Measurements from ENCODE around the gene NAA38. TPM values are rescaled to one million over a fixed set of nuclear protein-coding genes. Genes with fewer than 3 reads are reported as not detected.
"Not testable (repeated sequence)": the region's sequence is repeated elsewhere in the genome, so short reads cannot be mapped to it uniquely, and the experiment has no call there.

NAA38 gene
- total and polyA plus RNA-seq, 7 experiments from 2014 or later = 22.1 to 132 (median 30.3) TPM

GRCh38 chr17:7875804-7876370 is 18.5 kb upstream of the NAA38 start:
- H3K27ac ChIP-seq (ENCODE audit: low read depth, low read length) = no peak overlapping the region
- no peaks in the 10 kb centered on the region for H3K27me3 ChIP-seq (ENCODE audit: control insufficient read depth in 2 of 2, insufficient read depth in 2 of 2, low read length in 2 of 2)
- POLR2A ChIA-PET = interaction anchor here (0.6 to 1.5 kb wide), 4 partner anchors 9 to 375 kb away, joined by 3 to 10 read pairs (median 6); no protein-coding TSS in a partner anchor
- Mint-ChIP-seq H3K4me1 (peaks cover 4 to 46% (median 35%) of the 10 kb centered on the region in 7 donors), H3K27ac (peak overlapping the region in 3 of 9 donors; percentile 3 to 40 (median 9)), H3K36me3 (peaks cover 10 to 35% (median 23%) of the 10 kb centered on the region in 5 donors), H3K27me3 (no peaks in the 10 kb centered on the region), H3K4me3 (no peak overlapping the region), H3K9me3 (no peaks in the 10 kb centered on the region)
- no peak overlapping the region for H3K4me3 ChIP-seq (ENCODE audit: low read length)
- DNase-seq = no peak
- peak; percentile 42 for ATAC-seq
- H3K9me3 ChIP-seq (ENCODE audit: control insufficient read depth in 2 of 3, low read length in 3 of 3) = no peaks in the 10 kb centered on the region
- CTCF ChIA-PET = interaction anchor here (1.3 kb wide), 1 partner anchor 114 kb away, joined by 4 read pairs; no protein-coding TSS in a partner anchor
- intact Hi-C loops (cut with micrococcal nuclease) = no loop called here
- H3K4me1 ChIP-seq (ENCODE audit: control insufficient read depth in 2 of 2, insufficient read depth in 2 of 2, low read length in 2 of 2) = peaks cover 0 to 5% of the 10 kb centered on the region in 2 donors
- peaks cover 0 to 10% (median 4%) of the 10 kb centered on the region in 3 experiments for H3K36me3 ChIP-seq (ENCODE audit: control insufficient read depth in 2 of 3, insufficient read depth in 3 of 3, low read length in 3 of 3)

- Histone ChIP-seq H3K36me3 (ENCODE audit: control insufficient read depth in 2 of 3, insufficient read depth in 3 of 3, low read length in 3 of 3) (peaks cover 0 to 10% (median 0%) of the 10 kb centered on the region in 3 experiments), H3K9me3 (ENCODE audit: control insufficient read depth in 2 of 3, low read length in 3 of 3) (no peaks in the 10 kb centered on the region), H3K4me1 (ENCODE audit: control insufficient read depth in 2 of 2, insufficient read depth in 2 of 2, low read length in 2 of 2) (peaks cover 9 to 12% of the 10 kb centered on the region in 2 donors), H3K27ac (ENCODE audit: low read depth, low read length) (no peak overlapping the region), H3K4me3 (ENCODE audit: low read length) (no peak overlapping the region), H3K27me3 (ENCODE audit: control insufficient read depth in 2 of 2, insufficient read depth in 2 of 2, low read length in 2 of 2) (no peaks in the 10 kb centered on the region)
- Mint-ChIP-seq H3K4me3 (no peak overlapping the region), H3K9me3 (no peaks in the 10 kb centered on the region), H3K27me3 (no peaks in the 10 kb centered on the region), H3K36me3 (peaks cover 11 to 35% (median 23%) of the 10 kb centered on the region in 5 donors), H3K4me1 (peaks cover 16 to 62% (median 47%) of the 10 kb centered on the region in 7 donors), H3K27ac (peak overlapping the region in 2 of 9 donors; percentile 12 to 13)
- intact Hi-C loops (cut with micrococcal nuclease) = no loop called here
- ATAC-seq (no peak), DNase-seq (no peak)
- ChIA-PET POLR2A (interaction anchor here (0.6 to 1.6 kb wide), 3 partner anchors 14 to 28 kb away, joined by 3 read pairs; partner anchors contain the start of gene NAA38), CTCF (interaction anchor here (1.6 kb wide), 1 partner anchor 10 kb away, joined by 6 read pairs; no protein-coding TSS in a partner anchor)
Observed at GRCh38 chr17:7873051-7873450, 15.7 kb upstream of the NAA38 start.

GRCh38 chr17:7867881-7868329 is 10.5 kb upstream of the NAA38 start:
- Histone ChIP-seq H3K4me1 (ENCODE audit: control insufficient read depth in 2 of 2, insufficient read depth in 2 of 2, low read length in 2 of 2) (peaks cover 16 to 20% of the 10 kb centered on the region in 2 donors), H3K27me3 (ENCODE audit: control insufficient read depth in 2 of 2, insufficient read depth in 2 of 2, low read length in 2 of 2) (no peaks in the 10 kb centered on the region), H3K9me3 (ENCODE audit: control insufficient read depth in 2 of 3, low read length in 3 of 3) (no peaks in the 10 kb centered on the region), H3K27ac (ENCODE audit: low read depth, low read length) (peak overlapping the region; percentile 49), H3K36me3 (ENCODE audit: control insufficient read depth in 2 of 3, insufficient read depth in 3 of 3, low read length in 3 of 3) (no peaks in the 10 kb centered on the region), H3K4me3 (ENCODE audit: low read length) (peak overlapping the region; percentile 2)
- ATAC-seq (peak; percentile 79), DNase-seq (no peak)
- POLR2A ChIA-PET = interaction anchor here (0.8 to 2.8 kb wide), 5 partner anchors 9 to 48 kb away, joined by 3 to 12 read pairs (median 10); partner anchors contain the start of gene RNF227
- Mint-ChIP-seq H3K27me3 (no peaks in the 10 kb centered on the region), H3K4me3 (peak overlapping the region; percentile 46 to 83 (median 70)), H3K9me3 (no peaks in the 10 kb centered on the region), H3K36me3 (peaks cover 3 to 20% (median 12%) of the 10 kb centered on the region in 5 donors), H3K4me1 (peaks cover 23 to 46% (median 43%) of the 10 kb centered on the region in 7 donors), H3K27ac (peak overlapping the region; percentile 53 to 92 (median 87))
- intact Hi-C loops (cut with micrococcal nuclease) = no loop called here
- CTCF ChIA-PET = interaction anchor here (1.0 to 3.1 kb wide), 3 partner anchors 33 to 122 kb away, joined by 4 to 19 read pairs (median 4); no protein-coding TSS in a partner anchor

- Histone ChIP-seq H3K4me3 (ENCODE audit: low read length) (no peak overlapping the region), H3K36me3 (ENCODE audit: control insufficient read depth in 2 of 3, insufficient read depth in 3 of 3, low read length in 3 of 3) (no peaks in the 10 kb centered on the region), H3K27ac (ENCODE audit: low read depth, low read length) (no peak overlapping the region), H3K4me1 (ENCODE audit: control insufficient read depth in 2 of 2, insufficient read depth in 2 of 2, low read length in 2 of 2) (peaks cover 16 to 23% of the 10 kb centered on the region in 2 donors), H3K9me3 (ENCODE audit: control insufficient read depth in 2 of 3, low read length in 3 of 3) (no peaks in the 10 kb centered on the region), H3K27me3 (ENCODE audit: control insufficient read depth in 2 of 2, insufficient read depth in 2 of 2, low read length in 2 of 2) (no peaks in the 10 kb centered on the region)
- Mint-ChIP-seq H3K27ac (no peak overlapping the region), H3K27me3 (no peaks in the 10 kb centered on the region), H3K4me1 (peaks cover 30 to 47% (median 38%) of the 10 kb centered on the region in 7 donors), H3K4me3 (no peak overlapping the region), H3K9me3 (no peaks in the 10 kb centered on the region), H3K36me3 (peaks cover 0 to 20% (median 0%) of the 10 kb centered on the region in 5 donors)
- CTCF ChIA-PET = interaction anchor here (0.5 to 9.1 kb wide), 7 partner anchors 30 to 192 kb away, joined by 3 to 133 read pairs (median 5); no protein-coding TSS in a partner anchor
- no peak for ATAC-seq
- no peak for DNase-seq
- intact Hi-C loops (cut with micrococcal nuclease) = loop anchor here (5.0 kb wide), 2 partner anchors 177 to 192 kb away; no protein-coding TSS in a partner anchor
- POLR2A ChIA-PET = interaction anchor here (0.6 to 1.9 kb wide), 7 partner anchors 12 to 125 kb away, joined by 3 to 5 read pairs (median 3); no protein-coding TSS in a partner anchor
Observed at GRCh38 chr17:7864995-7865650, 7.8 kb upstream of the NAA38 start.

GRCh38 chr17:7864384-7864783 is 7.0 kb upstream of the NAA38 start:
- Mint-ChIP-seq H3K36me3 (peaks cover 0 to 20% (median 3%) of the 10 kb centered on the region in 5 donors), H3K4me1 (peaks cover 28 to 45% (median 38%) of the 10 kb centered on the region in 7 donors)
- DNase-seq; H3K9me3 ChIP-seq (ENCODE audit: control insufficient read depth in 2 of 3, low read length in 3 of 3); H3K36me3 ChIP-seq (ENCODE audit: control insufficient read depth in 2 of 3, insufficient read depth in 3 of 3, low read length in 3 of 3); H3K9me3 Mint-ChIP-seq; ATAC-seq; H3K27me3 ChIP-seq (ENCODE audit: control insufficient read depth in 2 of 2, insufficient read depth in 2 of 2, low read length in 2 of 2); H3K27me3 Mint-ChIP-seq; H3K27ac ChIP-seq (ENCODE audit: low read depth, low read length); H3K4me3 ChIP-seq (ENCODE audit: low read length); H3K4me3 Mint-ChIP-seq; H3K27ac Mint-ChIP-seq: not testable (repeated sequence)
- ChIA-PET CTCF (interaction anchor here (0.9 to 9.1 kb wide), 13 partner anchors 9 to 123 kb away, joined by 3 to 133 read pairs (median 5); no protein-coding TSS in a partner anchor), POLR2A (interaction anchor here (1.3 to 1.9 kb wide), 5 partner anchors 18 to 124 kb away, joined by 3 to 5 read pairs (median 3); no protein-coding TSS in a partner anchor)
- intact Hi-C loops (cut with micrococcal nuclease) = loop anchor here (5.0 kb wide), 2 partner anchors 178 to 193 kb away; no protein-coding TSS in a partner anchor
- peaks cover 16 to 23% of the 10 kb centered on the region in 2 donors for H3K4me1 ChIP-seq (ENCODE audit: control insufficient read depth in 2 of 2, insufficient read depth in 2 of 2, low read length in 2 of 2)

Measured in naive thymus-derived CD4-positive, alpha-beta T cell (primary cell).